HCT116 (cell line): ENCODE measurements around the gene HOXB3. TPM values are rescaled to one million over a fixed set of nuclear protein-coding genes. Genes with fewer than 3 reads are reported as not detected.

Experiments used
- ATAC-seq: fragments of 200-7000 bp; cut with Tn5 transposase; 2 replicates; pipeline ENCODE4 v1.9.1; 2020; ENCODE audit warnings: mild to moderate bottlenecking, moderate library complexity
- BruUV-seq: library from RNA; stranded (reverse); fragments of 400-500 nt; replicated peaks from 2 replicates; lab custom pipeline; 2021; lab: Mats Ljungman, UMichigan
- CTCF ChIA-PET: fragments of 300-600 bp; sonication (Branson Sonifier 250); formaldehyde crosslinking; loops from one replicate; lab custom pipeline; 2021; ENCODE audit warnings: antibody characterized with exemption; lab: Charles Lee
- POLR2A ChIA-PET: fragments of 300-600, 350-600 bp; sonication (Branson Sonifier 250); formaldehyde crosslinking; loops from one replicate; lab custom pipeline; 2021; ENCODE audit warnings: antibody characterized with exemption; lab: Charles Lee
- RAD21 ChIA-PET, 2 experiments: fragments of 300-600 bp; sonication (Branson Sonifier 250); formaldehyde crosslinking; loops; one replicate each; lab custom pipeline; 2023; ENCODE audit warnings: low total read pairs in 2 of 2; ENCODE audit not compliant: uncharacterized antibody in 2 of 2, unreplicated experiment in 2 of 2, low non-redundant PET in 1 of 2; lab: Charles Lee
- DNase-seq: peaks from one replicate; pipeline ENCODE4 v3.0.0-alpha.2; 2010; ENCODE audit warnings: low read depth, low spot score
- H2AFZ ChIP-seq: fragments of 200-600 bp; shearing (Covaris generic), sonication (generic); 2 replicates; pipeline ENCODE4 v1.6.1; 2017; ENCODE audit warnings: low read depth, mixed run types, mixed read lengths, antibody characterized with exemption, low read length; ENCODE audit not compliant: poor library complexity, severe bottlenecking
- H3K27ac ChIP-seq: 2 replicates; pipeline ENCODE4 v1.5.1; 2012; ENCODE audit warnings: low read depth, low read length
- H3K27me3 ChIP-seq: fragments of 200-600 bp; sonication (generic); 2 replicates; pipeline ENCODE4 v1.6.1; 2016; ENCODE audit warnings: mixed run types, low read length, mixed read lengths; ENCODE audit not compliant: insufficient read depth
- H3K36me3 ChIP-seq, 2 experiments: fragments of 200-500 bp in 1 of 2; fragments of 200-600 bp in 1 of 2; sonication (Bioruptor generic) in 1 of 2; sonication (generic) in 1 of 2; 2 replicates each; pipeline versions ENCODE4 v1.5.1 to v1.6.1; 2014 to 2016; ENCODE audit warnings: low read length in 2 of 2, inconsistent platforms in 1 of 2, mixed read lengths in 1 of 2, mixed run types in 1 of 2; ENCODE audit not compliant: insufficient read depth in 2 of 2, control insufficient read depth in 1 of 2
- H3K4me1 ChIP-seq, 2 experiments: fragments of 200-600 bp in 1 of 2; sonication (generic) in 1 of 2; 2 replicates each; pipeline versions ENCODE4 v1.5.1 to v1.6.1; 2012 to 2017; ENCODE audit warnings: low read length in 2 of 2, inconsistent platforms in 1 of 2, mild to moderate bottlenecking in 1 of 2, mixed read lengths in 1 of 2, mixed run types in 1 of 2, moderate library complexity in 1 of 2; ENCODE audit not compliant: insufficient read depth in 2 of 2, control insufficient read depth in 1 of 2
- H3K4me2 ChIP-seq: fragments of 200-600 bp; sonication (generic); 2 replicates; pipeline ENCODE4 v1.6.1; 2017; ENCODE audit warnings: mixed run types, low read length, mixed read lengths
- H3K4me3 ChIP-seq, 2 experiments: fragments of 200-600 bp in 1 of 2; sonication (generic) in 1 of 2; replicated peaks in 1 of 2; 2 replicates each; pipeline ENCODE4 v1.5.1; 2011 to 2016; ENCODE audit warnings: low read length in 2 of 2, control low read depth in 1 of 2, low read depth in 1 of 2, mild to moderate bottlenecking in 1 of 2, mixed read lengths in 1 of 2, mixed run types in 1 of 2
- H3K79me2 ChIP-seq: fragments of 200-600 bp; sonication (generic); 2 replicates; pipeline ENCODE4 v1.6.1; 2017; ENCODE audit warnings: mild to moderate bottlenecking, mixed run types, low read length, moderate library complexity, mixed read lengths; ENCODE audit not compliant: insufficient read depth
- H3K9ac ChIP-seq: fragments of 200-600 bp; sonication (generic); 2 replicates; pipeline ENCODE4 v1.6.1; 2016; ENCODE audit warnings: low read length, mixed read lengths
- H3K9me2 ChIP-seq: fragments of 200-600 bp; sonication (generic), shearing (Covaris generic); 2 replicates; pipeline ENCODE4 v1.6.1; 2017; ENCODE audit warnings: mixed run types, mild to moderate bottlenecking, moderate library complexity; ENCODE audit not compliant: insufficient read depth
- H3K9me3 ChIP-seq, 2 experiments: fragments of 200-500 bp in 1 of 2; fragments of 200-600 bp in 1 of 2; sonication (Bioruptor generic) in 1 of 2; sonication (generic) in 1 of 2; 2 replicates each; pipeline ENCODE4 v1.6.1; 2014 to 2017; ENCODE audit warnings: low read length in 2 of 2, mixed read lengths in 2 of 2, inconsistent platforms in 1 of 2, low read depth in 1 of 2, mild to moderate bottlenecking in 1 of 2, mixed run types in 1 of 2, moderate library complexity in 1 of 2; ENCODE audit not compliant: control insufficient read depth in 1 of 2, insufficient read depth in 1 of 2
- H4K20me1 ChIP-seq: fragments of 200-600 bp; sonication (generic), shearing (Covaris generic); 2 replicates; pipeline ENCODE4 v1.6.1; 2017; ENCODE audit warnings: mixed run types, mild to moderate bottlenecking, moderate library complexity; ENCODE audit not compliant: insufficient read depth
- ATF3 ChIP-seq: IDR thresholded peaks from 2 replicates; pipeline ENCODE4 v1.6.1; 2012
- CBX3 ChIP-seq: IDR thresholded peaks from 2 replicates; pipeline ENCODE4 v1.6.1; 2012; ENCODE audit warnings: low read depth
- CEBPB ChIP-seq: IDR thresholded peaks from 2 replicates; pipeline ENCODE4 v1.6.1; 2012; ENCODE audit warnings: low read depth
- ELF1 ChIP-seq: IDR thresholded peaks from 2 replicates; pipeline ENCODE4 v1.6.1; 2012; ENCODE audit warnings: low read depth, borderline replicate concordance
- EZH2 ChIP-seq: fragments of 200-600 bp; sonication (generic); IDR thresholded peaks from 2 replicates; pipeline ENCODE4 v1.6.1; 2017; ENCODE audit warnings: antibody characterized with exemption, mixed run types
- JUND ChIP-seq: IDR thresholded peaks from 2 replicates; pipeline ENCODE4 v1.6.1; 2012
- POLR2A ChIP-seq: IDR thresholded peaks from 2 replicates; pipeline ENCODE4 v1.7.0; 2011; ENCODE audit warnings: borderline replicate concordance; ENCODE audit not compliant: insufficient read depth, insufficient read length; ENCODE audit errors: extremely low read depth
- RAD21 ChIP-seq: IDR thresholded peaks from 2 replicates; pipeline ENCODE4 v1.6.1; 2012; ENCODE audit warnings: low read depth, mild to moderate bottlenecking
- REST ChIP-seq: IDR thresholded peaks from 2 replicates; pipeline ENCODE4 v1.6.1; 2012; ENCODE audit warnings: low read depth
- SIN3A ChIP-seq: IDR thresholded peaks from 2 replicates; pipeline ENCODE4 v1.6.1; 2012; ENCODE audit warnings: low read depth
- SRF ChIP-seq: IDR thresholded peaks from 2 replicates; pipeline ENCODE4 v1.6.1; 2012; ENCODE audit warnings: low read depth
- ZBTB33 ChIP-seq: IDR thresholded peaks from 2 replicates; pipeline ENCODE4 v1.6.1; 2011; ENCODE audit warnings: mild to moderate bottlenecking, low read length, moderate library complexity; ENCODE audit not compliant: insufficient replicate concordance; ENCODE audit errors: extremely low read depth
- ZFX ChIP-seq: fragments of 450-650 bp; IDR thresholded peaks from 2 replicates; pipeline ENCODE4 v1.6.1; 2017
- ZNF274 ChIP-seq: fragments of 200-500 bp; sonication (Bioruptor generic); IDR thresholded peaks from 2 replicates; pipeline ENCODE4 v1.6.1; 2014; ENCODE audit warnings: mild to moderate bottlenecking, low read depth, low read length, inconsistent platforms
- intact Hi-C: fragments of 100-400 bp; cut with micrococcal nuclease; formaldehyde crosslinking; loops from 2 replicates; pipeline ENCODE4 v1.10.0; 2022
- total RNA-seq: library from RNA; stranded (reverse); gene quantifications from one replicate; pipeline ENCODE4 v1.2.1, GENCODE V29; 2021; ENCODE audit not compliant: unreplicated experiment

HOXB3 gene
- total RNA-seq, 1 experiment from 2014 or later = 19.8 TPM

- Histone ChIP-seq H3K9me3 (no peaks in the 10 kb centered on the region), H3K9ac (no peak overlapping the region)
- intact Hi-C loops = no loop called here
- RAD21 ChIA-PET = no interaction called here
- TF ChIP-seq REST (no peak), EZH2 (no peak), ATF3 (no peak), CBX3 (no peak), RAD21 (no peak), CEBPB (no peak), SRF (no peak), SIN3A (no peak), ZFX (no peak), JUND (no peak), ZBTB33 (no peak), ELF1 (no peak), POLR2A (no peak), ZNF274 (no peak)
- TF ChIP-seq, all 23 proteins: peak for 0
- ChIA-PET CTCF (no interaction called here), POLR2A (no interaction called here)
- ATAC-seq (no peak), DNase-seq (no peak)
- Histone ChIP-seq H3K4me3 (no peak overlapping the region), H3K27ac (no peak overlapping the region), H3K4me1 (peaks cover 0 to 10% of the 10 kb centered on the region in 2 experiments; a peak in 1 of 4 replicates), H2AFZ (no peak overlapping the region), H3K36me3 (no peaks in the 10 kb centered on the region; a peak in 1 of 4 replicates), H3K9me2 (no peaks in the 10 kb centered on the region), H3K79me2 (peaks cover 80% of the 10 kb centered on the region), H4K20me1 (no peaks in the 10 kb centered on the region), H3K4me2 (no peak overlapping the region), H3K27me3 (no peaks in the 10 kb centered on the region)
- no TSS peak for BruUV-seq
Measured at GRCh38 chr17:48571826-48572417, 18.1 kb downstream of the HOXB3 start.
